ENCODE measurements around the gene TNS3. TPM values are rescaled to one million over a fixed set of nuclear protein-coding genes. Genes with fewer than 3 reads are reported as not detected.

TNS3 gene
- polyA plus RNA-seq, 3 donors = 5.2 to 30.3 (median 7.9) TPM

DNA sequence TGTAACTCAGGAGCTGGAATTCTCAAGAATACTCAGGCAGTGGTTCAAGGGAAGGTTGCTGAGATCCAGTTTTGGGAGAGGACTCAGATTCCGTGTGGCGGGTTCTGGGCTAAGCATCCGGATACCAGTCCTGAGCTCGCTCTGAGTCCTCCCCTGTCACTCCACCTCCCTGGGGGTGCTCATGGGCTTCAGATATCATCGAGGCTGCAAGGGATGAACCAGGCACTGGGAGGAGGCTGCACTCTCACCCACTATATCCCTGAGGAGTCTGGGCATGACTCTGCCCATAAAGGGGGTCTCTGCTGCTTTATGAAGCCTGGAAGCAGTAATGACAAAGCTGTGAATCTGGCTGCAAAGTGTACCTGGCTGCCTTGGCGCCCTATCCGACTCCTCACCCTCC, 188.5 kb downstream of the TNS3 start:
- no peak overlapping the region for H3K27ac Mint-ChIP-seq
- H3K27ac ChIP-seq (ENCODE audit: low read depth in 1 of 2, low read length in 2 of 2) = no peak overlapping the region
- peaks cover 14 to 18% of the 10 kb centered on the region in 2 donors for H3K9me3 ChIP-seq (replicated peaks in 1 of 2; ENCODE audit: control insufficient read depth in 1 of 2, insufficient read depth in 1 of 2, low read length in 2 of 2)
- no peaks in the 10 kb centered on the region for H3K27me3 ChIP-seq (ENCODE audit: control insufficient read depth in 2 of 2, insufficient read depth in 2 of 2, low read length in 2 of 2)
- H3K4me3 ChIP-seq (replicated peaks in 1 of 3; ENCODE audit: low read depth in 2 of 3, low read length in 3 of 3) = no peak overlapping the region
- no peak overlapping the region for H2AFZ ChIP-seq (ENCODE audit: insufficient read depth, low read depth, low read length, poor library complexity, severe bottlenecking)
- H3K4me1 Mint-ChIP-seq = peaks cover 2% of the 10 kb centered on the region
- H3K4me2 ChIP-seq (replicated peaks; ENCODE audit: extremely low read depth, low read length, poor library complexity, severe bottlenecking) = no peak overlapping the region
- no peaks in the 10 kb centered on the region for H3K27me3 Mint-ChIP-seq (ENCODE audit: low read depth in 3 of 3)
- H3K79me2 ChIP-seq (ENCODE audit: insufficient read depth, low read length) = no peaks in the 10 kb centered on the region
- H3K4me3 Mint-ChIP-seq = no peak overlapping the region
- no peaks in the 10 kb centered on the region for H3K4me1 ChIP-seq (ENCODE audit: control insufficient read depth in 1 of 2, insufficient read depth in 2 of 2, low read length in 2 of 2)
- no peak for TF ChIP-seq CTCF (IDR thresholded peaks at IDR 0.05)
- 100% methylated on average over 2 of the region's 7 CpGs for WGBS (ENCODE audit: insufficient coverage)
- intact Hi-C loops (cut with micrococcal nuclease) = no loop called here
- H4K20me1 ChIP-seq (ENCODE audit: insufficient read depth, low read length) = peaks cover 4% of the 10 kb centered on the region
- peaks cover 81 to 90% of the 10 kb centered on the region in 2 donors for H3K36me3 Mint-ChIP-seq
- peaks cover 2 to 22% (median 15%) of the 10 kb centered on the region in 7 donors for H3K9me3 Mint-ChIP-seq
- no peak for DNase-seq
- H3K36me3 ChIP-seq (replicated peaks in 1 of 2; ENCODE audit: control insufficient read depth in 1 of 2, insufficient read depth in 2 of 2, low read length in 2 of 2) = peaks cover 75 to 91% of the 10 kb centered on the region in 2 donors
- H3K9ac ChIP-seq (ENCODE audit: insufficient read depth, low read length, poor library complexity, severe bottlenecking) = no peak overlapping the region

DNA sequence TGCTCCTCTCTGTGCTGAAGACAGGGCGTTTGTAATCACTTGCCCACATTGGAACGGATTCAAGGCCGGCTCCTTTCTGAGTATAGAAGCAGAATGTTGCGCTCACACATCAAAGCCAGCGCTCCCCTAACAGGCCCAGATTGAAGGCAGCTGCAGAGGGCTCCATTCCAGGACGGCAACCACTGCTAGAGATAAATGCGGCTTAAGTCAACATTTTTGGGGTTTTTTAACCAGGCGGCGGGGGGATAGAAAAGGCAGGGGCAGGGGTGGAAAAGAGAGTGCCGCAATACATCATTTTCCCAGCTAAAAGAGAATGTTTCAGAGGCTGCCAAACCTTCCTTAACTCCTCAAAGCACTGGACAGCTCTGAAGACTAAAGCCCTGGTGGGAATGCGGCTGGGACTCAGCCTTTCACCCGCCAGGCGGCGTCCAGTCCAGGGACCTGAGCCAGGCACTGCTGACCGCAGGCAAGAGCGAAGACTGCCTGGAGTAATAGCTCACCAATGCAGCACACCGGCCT, 189.6 kb downstream of the TNS3 start:
- peaks cover 13% of the 10 kb centered on the region for H4K20me1 ChIP-seq (ENCODE audit: insufficient read depth, low read length)
- no peak overlapping the region for H3K4me3 Mint-ChIP-seq
- no peaks in the 10 kb centered on the region for H3K27me3 ChIP-seq (ENCODE audit: control insufficient read depth in 2 of 2, insufficient read depth in 2 of 2, low read length in 2 of 2)
- peaks cover 82 to 90% of the 10 kb centered on the region in 2 donors for H3K36me3 Mint-ChIP-seq
- H3K4me1 Mint-ChIP-seq = peaks cover 2% of the 10 kb centered on the region
- no peaks in the 10 kb centered on the region for H3K4me1 ChIP-seq (ENCODE audit: control insufficient read depth in 1 of 2, insufficient read depth in 2 of 2, low read length in 2 of 2)
- intact Hi-C loops (cut with micrococcal nuclease) = no loop called here
- peak overlapping the region in 2 of 7 donors; percentile 36 to 45 for H3K27ac Mint-ChIP-seq
- no peaks in the 10 kb centered on the region for H3K27me3 Mint-ChIP-seq (ENCODE audit: low read depth in 3 of 3)
- 100% methylated on average over 14 of the region's 17 CpGs for WGBS (ENCODE audit: insufficient coverage)
- H3K9ac ChIP-seq (ENCODE audit: insufficient read depth, low read length, poor library complexity, severe bottlenecking) = no peak overlapping the region
- H3K27ac ChIP-seq (ENCODE audit: low read depth in 1 of 2, low read length in 2 of 2) = no peak overlapping the region
- peaks cover 78 to 91% of the 10 kb centered on the region in 2 donors for H3K36me3 ChIP-seq (replicated peaks in 1 of 2; ENCODE audit: control insufficient read depth in 1 of 2, insufficient read depth in 2 of 2, low read length in 2 of 2)
- no peak overlapping the region for H3K4me3 ChIP-seq (replicated peaks in 1 of 3; ENCODE audit: low read depth in 2 of 3, low read length in 3 of 3)
- H3K79me2 ChIP-seq (ENCODE audit: insufficient read depth, low read length) = no peaks in the 10 kb centered on the region
- no peak overlapping the region for H3K4me2 ChIP-seq (replicated peaks; ENCODE audit: extremely low read depth, low read length, poor library complexity, severe bottlenecking)
- peaks cover 4 to 25% (median 15%) of the 10 kb centered on the region in 7 donors for H3K9me3 Mint-ChIP-seq
- H2AFZ ChIP-seq (ENCODE audit: insufficient read depth, low read depth, low read length, poor library complexity, severe bottlenecking) = no peak overlapping the region
- H3K9me3 ChIP-seq (replicated peaks in 1 of 2; ENCODE audit: control insufficient read depth in 1 of 2, insufficient read depth in 1 of 2, low read length in 2 of 2) = peaks cover 14 to 18% of the 10 kb centered on the region in 2 donors
- no peak for DNase-seq
- no peak for TF ChIP-seq CTCF (IDR thresholded peaks at IDR 0.05)

All from CD14-positive monocyte (primary cell).